Pancreas (tissue), 10 donors: Measurements from ENCODE around the gene LAMP5. TPM values are rescaled to one million over a fixed set of nuclear protein-coding genes. Genes with fewer than 3 reads are reported as not detected.
A peak's percentile ranks its signal among the peaks of the same experiment; 100 is the strongest.

Experiments used
- ATAC-seq, 4 donors: fragments of 200-7000 bp; cut with Tn5 transposase; one replicate each; pipeline versions ENCODE4 v1.8.0 to v1.9.1; 2020; ENCODE audit warnings: mild to moderate bottlenecking in 4 of 4, moderate library complexity in 4 of 4
- DNase-seq, 6 donors: peaks; one replicate each; pipeline ENCODE4 v3.0.0-alpha.2; 2020
- FAIRE-seq: peaks from 2 replicates; lab custom pipeline; 2012; peaks lifted over from hg19 to GRCh38; lab: Jason Lieb, UNC
- H3K27ac ChIP-seq, 4 donors: fragments of 200-600 bp; sonication (generic); 1 replicate in 3 of 4; 2 replicates in 1 of 4; pipeline versions ENCODE4 v1.5.0 to v1.8.0; 2020
- H3K27me3 ChIP-seq, 4 donors: fragments of 200-600 bp; one replicate each; pipeline ENCODE4 v1.8.0; 2021
- H3K36me3 ChIP-seq, 3 donors: fragments of 200-600 bp; sonication (generic) in 1 of 3; one replicate each; pipeline versions ENCODE4 v1.5.0 to v1.8.0; 2020 to 2021
- H3K4me1 ChIP-seq, 3 donors: fragments of 200-600 bp; one replicate each; pipeline ENCODE4 v1.8.0; 2021
- H3K4me3 ChIP-seq, 4 donors: fragments of 200-600 bp; sonication (generic) in 2 of 4; one replicate each; pipeline versions ENCODE4 v1.5.0 to v1.8.0; 2020 to 2021
- H3K9me3 ChIP-seq, 4 donors: fragments of 200-600 bp; one replicate each; pipeline ENCODE4 v1.8.0; 2021
- CTCF ChIP-seq, 4 donors: fragments of 200-600 bp; sonication (generic) in 3 of 4; IDR thresholded peaks; one replicate each; pipeline versions ENCODE4 v1.5.0 to v1.8.0; 2021; ENCODE audit warnings: antibody characterized with exemption in 4 of 4
- WGBS, 2 donors: extraction: QIAGEN DNeasy Blood & Tissue Kit; methylation state at CpG; one replicate each; pipeline ENCODE4 v1.1.7; 2013; 5-methylcytosine and 5-hydroxymethylcytosine counted together
- intact Hi-C, 3 donors: fragments of 100-400 bp; cut with DNase I; formaldehyde crosslinking; loops; one replicate each; pipeline versions ENCODE4 v1.11.1 to v1.14.2; 2022
- polyA plus RNA-seq, 2 donors: library from polyadenylated mRNA; stranded (reverse); fragments of 200-250 nt; gene quantifications; one replicate each; pipeline ENCODE4 v1.2.3, GENCODE V29; 2013
- total RNA-seq, 6 donors: library from RNA; stranded (reverse); fragmentation: NEBNext Ultra II Directional in 4 of 6; extraction: Animal tissue kit (Norgen Biotek cat#: 25700) in 4 of 6; gene quantifications; one replicate each; pipeline versions ENCODE4 v1.2.1 to v1.2.4, GENCODE V29; 2021 to 2023
- donor health status: healthy with polysubstance abuse.
- donor health status: DM: no; HTN: no; CAD: no; lungs with moderate emphysema.
- donor health status: DM: no; HTN: no; CAD: no.
- donor health status: control.
- donor health status: control.
- donor health status: Bipolar disorder and iron deficiency.
- donor health status: DM: yes; HTN: yes; CAD: no.
- donor health status: DM: no; HTN: no; CAD: no.
- donor health status: DM: no; HTN: no; CAD: no.
- donor health status: DM: yes; HTN: yes; CAD: no.

The LAMP5 gene
- total and polyA plus RNA-seq, 8 donors, result 0.09 to 3.9 (median 0.35) TPM; not detected in 3

- no peak for TF ChIP-seq CTCF (IDR thresholded peaks at IDR 0.05)
- H3K4me1 ChIP-seq, result no peaks in the 10 kb centered on the region
- no peaks in the 10 kb centered on the region for H3K9me3 ChIP-seq
- no peak for FAIRE-seq
- intact Hi-C loops, result no loop called here
- no peak overlapping the region for H3K27ac ChIP-seq
- peak in 1 of 4 donors; percentile 59 for ATAC-seq
- H3K4me3 ChIP-seq, result no peak overlapping the region
- no peaks in the 10 kb centered on the region for H3K36me3 ChIP-seq
- WGBS, 2 donors, result 44 to 45% methylated on average over 9 of the region's 9 CpGs
- DNase-seq, result no peak
- H3K27me3 ChIP-seq, result peaks cover 0 to 18% (median 0%) of the 10 kb centered on the region in 4 donors
These were observed 10.7 kb upstream of the LAMP5 start for GRCh38 chr20:9503526-9504245.

- H3K4me1 ChIP-seq, result no peaks in the 10 kb centered on the region
- 18 to 21% methylated on average over 34 of the region's 34 CpGs for WGBS, 2 donors
- H3K9me3 ChIP-seq, result no peaks in the 10 kb centered on the region
- no peaks in the 10 kb centered on the region for H3K36me3 ChIP-seq
- peak overlapping the region in 1 of 4 donors; percentile 9 for H3K4me3 ChIP-seq
- peaks cover 0 to 18% (median 0%) of the 10 kb centered on the region in 4 donors for H3K27me3 ChIP-seq
- TF ChIP-seq CTCF (IDR thresholded peaks at IDR 0.05), result no peak
- ATAC-seq (no peak), DNase-seq (peak in 1 of 6 donors; percentile 31), FAIRE-seq (no peak)
- intact Hi-C loops, result no loop called here
- no peak overlapping the region for H3K27ac ChIP-seq
These were observed 8.0 kb upstream of the LAMP5 start for GRCh38 chr20:9506280-9506821.

GRCh38 chr20:9506964-9507369 lies 7.4 kb upstream of the LAMP5 start:
- 8 to 11% methylated on average over 31 of the region's 31 CpGs for WGBS, 2 donors
- Histone ChIP-seq H3K4me3 (peak overlapping the region in 1 of 4 donors; percentile 9), H3K9me3 (no peaks in the 10 kb centered on the region), H3K4me1 (no peaks in the 10 kb centered on the region), H3K27ac (no peak overlapping the region), H3K27me3 (peaks cover 0 to 18% (median 0%) of the 10 kb centered on the region in 4 donors), H3K36me3 (no peaks in the 10 kb centered on the region)
- TF ChIP-seq CTCF (IDR thresholded peaks at IDR 0.05), result no peak
- FAIRE-seq (no peak), ATAC-seq (no peak), DNase-seq (peak in 1 of 6 donors; percentile 60)
- intact Hi-C loops, result no loop called here

GRCh38 chr20:9507544-9508239 lies 6.7 kb upstream of the LAMP5 start:
- Histone ChIP-seq H3K9me3 (no peaks in the 10 kb centered on the region), H3K4me3 (no peak overlapping the region), H3K27me3 (peaks cover 0 to 18% (median 0%) of the 10 kb centered on the region in 4 donors), H3K27ac (no peak overlapping the region), H3K36me3 (no peaks in the 10 kb centered on the region), H3K4me1 (no peaks in the 10 kb centered on the region)
- peak in 1 of 6 donors; percentile 40 for DNase-seq
- WGBS, 2 donors, result 12 to 15% methylated on average over 37 of the region's 37 CpGs
- ATAC-seq, result no peak
- TF ChIP-seq CTCF (IDR thresholded peaks at IDR 0.05), result no peak
- intact Hi-C loops, result no loop called here
- FAIRE-seq, result no peak
